HG02642 (cell line): ENCODE results near the gene YTHDC2.

ENCODE experiments used
- ATAC-seq: cut with Tn5 transposase; IDR thresholded peaks from one replicate; pipeline ENCODE4 v1.9.1; 2021; ENCODE audit warnings: mild to moderate bottlenecking; ENCODE audit not compliant: unreplicated experiment, poor library complexity

Gene YTHDC2

DNA sequence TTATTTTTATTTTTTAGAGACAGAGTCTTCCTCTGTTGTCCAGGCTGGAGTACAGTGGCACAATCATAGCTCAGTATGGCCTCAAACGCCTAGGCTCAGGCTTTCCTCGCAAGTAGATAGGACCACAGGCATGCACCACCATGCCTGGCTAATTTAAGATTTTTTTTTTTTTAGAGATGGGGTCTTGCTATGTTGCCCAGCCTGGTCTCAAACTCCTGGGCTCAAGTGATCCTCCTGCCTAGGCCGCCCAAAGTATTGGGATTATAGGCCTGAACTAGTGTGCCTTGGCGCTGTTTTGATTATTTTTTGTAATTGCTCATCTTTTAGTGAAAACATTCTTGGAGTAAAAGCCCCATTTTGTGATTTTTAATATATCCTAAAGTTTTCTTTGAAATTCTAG, 5.4 kb downstream of the YTHDC2 start:
- ATAC-seq: no peak

DNA sequence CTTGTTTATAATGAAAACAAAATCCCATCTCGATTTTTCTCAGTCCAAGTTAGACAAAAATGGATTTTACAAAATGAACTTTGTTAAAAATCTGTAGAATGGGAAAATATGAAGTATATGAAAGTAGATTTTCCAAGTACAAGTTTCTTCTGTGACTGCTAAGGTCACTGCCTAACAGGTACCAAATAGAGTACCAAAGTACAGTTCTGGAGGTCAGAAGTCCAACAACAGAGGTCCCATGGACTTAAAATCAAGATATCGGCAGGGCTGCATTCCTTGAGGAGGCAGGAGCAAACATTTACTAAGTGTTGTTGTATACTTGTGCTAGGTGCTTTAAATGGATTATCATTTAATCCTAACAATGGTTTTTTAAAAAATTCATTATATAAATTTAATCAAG, 5.9 kb downstream of the YTHDC2 start:
- ATAC-seq: no peak

DNA sequence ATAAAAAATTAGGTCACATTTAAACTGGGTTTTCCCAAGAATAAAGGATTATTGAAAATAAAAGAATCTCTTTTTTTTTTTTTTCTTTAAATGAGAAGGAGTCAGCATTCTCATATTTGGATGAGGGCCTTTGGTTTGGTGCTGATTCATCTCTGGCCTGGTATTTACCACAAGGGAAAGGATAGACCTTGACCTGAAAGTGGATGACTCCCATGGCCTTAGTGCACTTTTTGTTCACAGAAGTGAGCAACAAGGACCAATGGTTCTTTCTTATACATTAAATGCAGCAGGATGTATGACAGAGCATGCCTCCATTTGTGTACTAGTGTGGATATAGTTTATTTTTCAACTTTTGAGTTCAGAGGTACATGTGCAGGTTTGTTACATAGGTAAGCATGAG, 6.9 kb downstream of the YTHDC2 start:
- peak; percentile 68 for ATAC-seq

DNA sequence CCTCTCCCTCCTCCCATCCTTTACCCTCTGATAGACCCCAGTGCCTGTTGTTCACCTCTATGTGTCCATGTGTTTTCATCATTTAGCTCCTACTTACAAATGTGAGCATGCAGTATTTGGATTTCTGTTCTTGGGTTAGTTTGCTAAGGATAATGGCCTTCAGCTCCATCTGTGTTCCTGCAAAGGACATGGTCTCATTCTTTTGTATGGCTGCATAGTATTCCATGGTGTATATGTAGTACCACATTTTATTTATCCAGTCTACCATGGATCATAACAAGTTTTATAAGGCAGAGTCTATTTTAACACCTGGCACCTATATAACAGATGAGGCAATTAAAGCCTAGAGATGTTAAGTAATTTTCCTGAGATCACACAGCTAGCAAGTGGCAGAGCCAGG, 7.4 kb downstream of the YTHDC2 start:
- ATAC-seq: no peak

DNA sequence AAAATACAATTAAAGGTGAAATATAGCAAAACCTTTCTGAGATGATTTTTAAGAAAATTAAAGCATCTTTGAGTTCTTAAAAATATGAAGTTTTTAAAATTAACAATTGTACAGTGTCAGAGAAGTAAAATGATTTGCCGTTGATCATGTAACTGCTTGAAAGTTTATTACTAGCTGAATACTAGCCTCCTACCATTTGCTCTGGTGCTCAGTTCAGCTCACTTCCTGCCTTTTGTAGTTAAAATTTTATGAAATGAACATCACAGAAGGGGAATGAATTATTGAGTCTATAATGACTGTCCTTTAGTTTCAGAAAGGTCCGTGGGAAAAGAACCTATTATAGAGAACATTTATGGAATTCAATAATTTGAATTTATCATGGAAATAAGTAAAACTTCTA, 9.7 kb downstream of the YTHDC2 start:
- no peak for ATAC-seq

DNA sequence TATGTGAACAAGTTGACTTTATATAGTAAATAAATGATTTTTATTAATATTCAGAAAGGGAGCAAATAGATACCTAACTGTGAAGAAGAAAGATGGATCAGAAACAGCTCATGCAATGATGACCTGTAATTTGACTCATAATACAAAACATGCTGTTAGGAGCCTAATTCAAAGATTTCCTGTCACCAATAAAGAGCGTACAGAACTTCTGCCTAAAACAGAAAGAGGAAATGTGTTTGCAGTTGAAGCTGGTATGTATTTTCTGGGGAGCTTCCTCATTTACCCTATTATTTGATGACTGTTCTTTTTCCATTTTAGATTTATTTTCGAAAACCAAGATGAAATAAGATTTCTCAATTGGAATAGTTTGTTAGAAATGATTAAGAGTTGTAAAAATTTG, 11.4 kb downstream of the YTHDC2 start:
- ATAC-seq: peak; percentile 67

DNA sequence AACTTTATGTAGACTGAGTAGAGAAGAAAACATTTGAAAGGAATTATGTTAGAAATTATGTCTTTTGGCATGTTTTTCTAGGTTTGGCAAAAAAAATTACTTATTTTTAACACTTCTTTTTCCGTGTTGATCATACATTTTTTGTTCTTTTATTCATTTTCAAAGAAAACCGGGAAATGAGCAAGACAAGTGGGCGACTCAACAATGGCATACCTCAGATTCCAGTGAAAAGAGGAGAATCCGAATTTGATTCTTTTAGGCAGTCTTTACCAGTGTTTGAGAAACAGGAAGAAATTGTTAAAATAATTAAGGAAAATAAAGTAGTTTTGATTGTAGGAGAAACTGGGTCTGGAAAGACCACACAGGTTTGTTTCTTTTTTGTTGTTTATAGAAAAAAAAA, 12.9 kb downstream of the YTHDC2 start:
- ATAC-seq: no peak

DNA sequence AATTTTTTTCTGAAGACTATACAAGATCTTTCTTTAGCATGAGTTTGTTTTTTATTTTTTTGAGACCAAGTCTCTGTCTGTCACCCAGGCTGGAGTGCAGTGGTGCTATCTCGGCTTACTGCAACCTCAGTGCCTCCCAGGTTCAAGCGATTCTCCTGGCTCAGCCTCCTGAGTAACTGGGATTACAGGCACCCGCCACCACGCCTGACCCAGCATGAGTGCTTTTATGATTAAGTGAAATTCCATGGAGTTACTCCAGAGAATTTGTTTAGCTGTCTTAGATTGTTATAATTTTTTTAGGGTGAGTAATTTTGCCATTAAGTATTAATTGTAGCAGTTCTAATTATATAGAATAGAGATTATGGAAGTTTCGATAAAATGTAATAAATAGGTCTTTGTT, 14.3 kb downstream of the YTHDC2 start:
- ATAC-seq: no peak

DNA sequence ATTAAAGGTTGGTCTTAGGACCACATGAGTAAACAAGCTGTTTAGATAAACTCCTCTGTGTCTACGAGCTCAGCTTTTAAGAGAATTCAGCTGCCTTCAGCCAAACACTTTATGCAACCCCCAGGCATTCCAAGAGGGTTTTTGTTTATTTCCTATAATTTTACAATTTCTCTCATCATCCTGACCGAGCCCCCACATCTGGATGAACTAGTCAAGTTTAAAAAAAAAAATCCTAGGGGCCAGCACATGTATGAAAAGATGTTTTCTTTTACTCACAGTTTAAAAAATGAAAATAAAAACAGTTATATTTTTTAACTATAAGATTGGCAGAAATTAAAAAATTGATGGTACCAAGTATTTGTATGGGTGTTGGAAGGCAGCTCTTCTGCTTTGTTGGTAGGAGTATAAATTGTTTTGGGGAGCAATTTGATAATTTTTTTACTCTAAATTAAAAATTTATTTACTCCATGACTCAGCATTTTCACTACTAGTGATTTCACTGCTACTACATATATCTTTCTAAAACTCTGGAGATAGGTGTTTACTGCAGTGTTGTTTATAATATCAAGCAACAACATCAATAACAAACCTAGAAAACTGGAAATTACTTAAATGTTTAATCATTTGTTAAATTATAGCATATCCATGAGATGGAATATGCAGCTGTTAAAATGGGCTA, 18.1 kb downstream of the YTHDC2 start:
- ATAC-seq: no peak

DNA sequence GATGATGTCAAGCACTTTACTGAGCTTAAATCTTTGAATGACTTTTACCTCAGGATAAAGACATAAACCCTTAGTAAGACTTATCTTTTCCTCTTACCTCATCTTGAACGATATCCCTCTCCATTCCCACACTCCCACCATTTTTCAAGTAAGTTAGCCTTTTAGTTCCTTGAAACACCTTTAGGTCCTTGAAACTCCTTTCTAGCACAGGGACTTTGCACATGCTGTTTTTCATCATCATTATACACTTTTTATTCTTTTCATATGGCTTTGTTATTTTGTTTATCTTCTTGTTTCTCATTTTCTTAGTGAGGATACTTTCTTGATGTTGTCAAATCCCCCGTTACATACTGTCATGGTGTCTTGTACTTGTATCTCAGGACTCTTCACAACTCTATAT, 24.8 kb downstream of the YTHDC2 start:
- no peak for ATAC-seq

DNA sequence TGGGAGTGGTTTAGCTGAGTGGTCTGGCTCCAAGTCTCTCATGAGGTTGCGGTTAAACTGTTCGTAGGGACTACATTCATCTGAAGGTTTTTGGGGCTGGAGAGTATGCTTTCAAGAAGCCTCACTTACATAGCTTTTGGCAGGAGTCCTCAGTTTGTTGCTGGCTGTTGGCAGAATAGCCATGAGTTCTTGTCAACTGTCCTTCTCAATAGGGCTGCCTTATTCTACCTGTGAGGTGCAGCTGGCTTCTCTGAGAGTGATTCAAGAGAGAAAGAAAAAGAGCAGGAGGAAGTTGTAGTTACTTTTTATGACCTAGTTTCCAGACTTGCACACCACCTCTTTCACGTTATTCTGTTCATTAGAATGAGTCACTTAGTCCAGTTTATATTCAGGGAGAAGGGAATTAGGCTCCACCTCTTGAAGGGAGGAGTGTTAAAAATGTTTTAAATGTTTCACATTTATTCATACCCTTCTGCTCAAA, 33.2 kb downstream of the YTHDC2 start:
- no peak for ATAC-seq

DNA sequence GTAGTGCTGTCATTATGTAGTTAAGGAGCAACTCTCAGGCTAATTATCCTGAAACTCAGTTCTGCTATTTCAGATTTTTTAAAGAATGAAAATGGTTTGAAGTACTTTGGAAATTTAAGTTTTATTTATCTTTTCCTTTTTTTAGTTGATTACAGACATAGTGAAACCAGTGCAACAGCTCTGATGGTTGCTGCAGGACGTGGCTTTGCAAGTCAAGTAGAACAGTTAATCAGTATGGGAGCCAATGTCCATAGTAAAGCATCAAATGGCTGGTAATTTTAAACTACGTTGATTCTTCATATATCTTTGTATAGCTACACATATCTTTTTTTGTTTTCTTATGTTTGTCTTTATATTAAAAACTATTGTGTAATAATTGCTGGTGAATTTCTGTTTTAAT, 34.9 kb downstream of the YTHDC2 start:
- peak; percentile 75 for ATAC-seq

DNA sequence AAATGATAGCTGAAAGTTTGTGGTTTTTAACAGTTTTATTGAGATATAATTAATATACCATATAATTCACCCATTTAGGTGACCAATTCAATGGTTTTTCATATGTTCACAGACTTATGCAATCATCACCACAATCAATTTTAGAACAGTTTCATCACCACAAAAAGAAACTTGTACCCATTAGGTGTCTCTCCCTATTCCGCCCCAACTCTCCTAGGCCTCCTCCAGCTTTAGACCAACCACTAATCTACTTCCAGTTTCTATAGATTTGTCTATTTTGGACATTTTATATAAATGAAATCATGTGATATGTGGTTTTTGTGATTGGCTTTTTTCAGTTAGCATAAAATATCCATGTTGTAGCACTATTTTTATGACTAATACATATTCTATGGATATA, 38.6 kb downstream of the YTHDC2 start:
- no peak for ATAC-seq

DNA sequence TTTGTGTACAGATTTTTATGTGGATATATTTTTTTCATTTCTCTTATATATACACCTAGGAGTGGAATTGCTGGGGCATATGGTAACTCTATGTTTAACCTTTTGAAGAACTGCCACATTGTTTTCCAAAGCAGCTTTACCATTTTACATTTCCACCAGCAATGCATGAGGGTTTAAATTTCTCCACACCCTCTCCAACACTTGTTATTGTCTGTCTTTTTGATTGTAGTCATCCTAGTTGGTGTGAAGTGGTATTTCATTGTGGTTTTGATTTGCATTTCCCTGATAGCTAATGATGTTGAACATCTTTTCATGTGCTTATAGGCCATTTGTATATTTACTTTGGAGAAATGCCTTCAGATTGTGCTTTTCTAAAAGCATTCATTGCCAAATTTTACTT, 39.1 kb downstream of the YTHDC2 start:
- ATAC-seq: no peak

DNA sequence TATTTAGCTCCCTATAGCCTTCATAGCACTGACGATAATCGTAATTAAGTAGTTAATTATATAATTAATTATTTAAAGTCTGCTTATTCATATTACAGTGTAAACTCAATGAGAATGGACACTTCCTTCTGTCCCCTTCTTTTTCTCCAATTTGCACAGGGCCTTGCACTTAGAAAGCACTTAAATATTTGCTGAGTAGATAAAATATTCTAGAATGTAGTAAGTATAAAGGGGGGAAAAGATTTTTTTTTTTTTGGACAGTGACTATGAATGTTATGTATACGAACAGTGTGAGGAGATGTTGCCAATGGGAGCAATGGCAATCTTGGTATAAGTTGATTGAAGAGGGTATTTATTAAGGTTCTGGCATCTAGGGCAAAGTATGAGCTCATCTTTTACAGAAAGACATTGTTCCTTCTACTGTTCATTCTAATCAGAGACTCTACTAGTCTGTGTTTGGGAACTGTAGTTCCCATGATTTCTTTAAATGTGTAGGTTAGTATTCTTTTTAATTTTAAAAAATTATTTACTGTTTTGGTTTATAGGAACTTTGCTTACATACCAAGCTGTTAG, 49.4 kb downstream of the YTHDC2 start:
- ATAC-seq: no peak

DNA sequence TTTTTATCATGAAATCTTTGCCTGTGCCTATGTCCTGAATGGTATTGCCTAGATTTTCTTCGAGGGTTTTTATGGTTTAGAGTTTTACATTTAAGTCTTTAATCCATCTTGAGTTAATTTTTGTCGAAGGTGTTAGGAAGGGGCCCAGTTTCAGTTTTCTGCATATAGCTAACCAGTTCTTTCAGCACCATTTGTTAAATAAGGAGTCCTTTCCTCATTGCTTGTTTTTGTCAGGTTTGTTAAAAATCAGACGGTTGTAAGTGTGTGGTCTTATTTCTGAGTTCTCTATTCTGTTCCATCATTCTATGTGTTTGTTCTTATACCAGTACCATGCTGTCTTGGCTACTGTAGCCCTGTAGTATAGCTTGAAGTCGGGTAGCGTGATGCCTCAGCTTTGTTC, 55.9 kb downstream of the YTHDC2 start:
- no peak for ATAC-seq

DNA sequence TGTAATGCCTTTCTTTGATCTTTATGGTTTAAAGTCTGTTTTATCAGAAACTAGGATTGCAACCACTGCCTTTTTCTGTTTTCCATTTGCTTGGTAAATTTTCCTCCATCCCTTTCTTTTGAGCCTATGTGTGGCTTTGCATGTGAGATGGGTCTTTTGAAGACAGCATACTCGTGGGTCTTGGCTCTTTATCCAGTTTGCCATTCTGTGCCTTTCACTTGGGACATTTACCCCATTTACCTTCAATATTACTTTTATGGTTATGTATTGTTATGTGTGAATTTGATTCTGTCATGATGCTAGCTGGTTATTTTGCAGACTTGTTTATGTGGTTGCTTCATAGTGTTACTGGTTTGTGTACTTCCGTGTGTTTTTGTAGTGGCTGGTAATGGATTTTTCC, 59.2 kb downstream of the YTHDC2 start:
- no peak for ATAC-seq

DNA sequence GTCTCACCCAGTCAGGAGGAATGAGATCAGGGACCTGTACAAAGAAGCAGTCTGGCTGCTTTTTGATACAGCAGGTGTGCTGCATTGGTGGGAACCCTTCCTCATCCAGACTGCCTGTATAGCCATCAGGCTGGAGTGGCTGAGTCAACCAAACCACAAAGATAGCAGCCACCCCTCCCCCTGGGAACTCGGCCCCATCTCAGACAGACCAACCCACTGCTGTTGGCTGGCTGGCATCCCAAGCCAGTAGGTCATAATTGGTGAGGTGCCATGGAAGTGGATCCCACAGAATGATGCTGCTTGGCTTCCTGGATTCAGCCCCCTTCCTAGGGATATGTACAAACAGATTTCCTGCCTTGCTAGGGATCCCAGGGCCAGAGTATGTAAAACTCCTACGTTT, 60.9 kb downstream of the YTHDC2 start:
- no peak for ATAC-seq

DNA sequence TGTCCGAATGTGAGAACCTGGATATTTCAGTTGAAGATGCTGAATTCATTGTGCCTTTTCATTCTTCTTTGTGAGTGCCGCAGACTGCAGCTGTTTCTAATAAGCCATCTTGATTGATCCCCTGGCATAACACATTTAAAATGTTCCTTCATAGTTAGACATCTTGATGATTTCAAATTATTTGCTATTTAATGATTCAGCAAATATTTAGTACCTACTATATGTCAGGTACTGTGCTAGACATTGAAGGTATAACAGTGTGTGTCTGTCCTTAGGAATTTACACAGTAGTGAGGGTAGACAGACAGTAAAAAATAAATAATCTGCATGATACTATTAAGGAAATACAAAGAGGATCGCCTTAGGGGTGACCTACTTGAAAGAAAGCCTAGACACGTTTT, 61.6 kb downstream of the YTHDC2 start:
- ATAC-seq: no peak

DNA sequence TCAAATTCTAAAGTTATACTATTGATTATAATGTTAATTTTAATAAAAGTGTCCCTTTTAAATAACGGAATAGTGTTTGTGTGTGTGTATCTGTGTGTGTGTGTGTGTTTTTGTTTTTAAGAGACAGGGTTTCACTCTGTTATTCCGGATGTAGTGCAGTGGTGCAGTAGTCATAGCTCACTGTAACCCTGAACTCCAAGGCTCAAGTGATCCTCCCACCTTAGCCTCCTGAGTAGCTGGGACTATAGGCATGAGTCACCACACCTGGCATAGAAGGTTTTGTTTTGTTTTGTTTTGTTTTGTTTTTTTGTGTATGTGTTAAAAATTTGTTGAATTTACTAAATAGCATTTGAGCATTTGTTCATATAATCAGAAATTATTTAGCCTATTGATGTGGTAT, 64.6 kb downstream of the YTHDC2 start:
- no peak for ATAC-seq

DNA sequence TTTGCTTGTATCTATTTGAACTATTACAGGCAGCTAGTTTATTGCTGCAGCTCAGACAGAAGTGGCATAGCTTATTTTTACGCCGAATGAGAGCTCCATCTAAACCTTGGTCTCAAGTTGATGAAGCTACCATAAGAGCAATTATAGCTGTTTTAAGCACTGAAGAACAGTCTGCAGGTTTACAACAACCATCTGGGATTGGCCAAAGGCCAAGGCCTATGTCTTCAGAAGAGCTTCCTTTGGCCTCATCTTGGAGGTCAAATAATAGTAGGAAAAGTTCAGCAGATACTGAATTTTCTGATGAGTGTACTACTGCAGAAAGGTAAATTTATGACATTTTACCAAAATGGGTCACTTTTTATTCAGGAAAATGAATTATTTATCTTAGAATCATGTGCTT, 67.9 kb downstream of the YTHDC2 start:
- ATAC-seq: no peak

DNA sequence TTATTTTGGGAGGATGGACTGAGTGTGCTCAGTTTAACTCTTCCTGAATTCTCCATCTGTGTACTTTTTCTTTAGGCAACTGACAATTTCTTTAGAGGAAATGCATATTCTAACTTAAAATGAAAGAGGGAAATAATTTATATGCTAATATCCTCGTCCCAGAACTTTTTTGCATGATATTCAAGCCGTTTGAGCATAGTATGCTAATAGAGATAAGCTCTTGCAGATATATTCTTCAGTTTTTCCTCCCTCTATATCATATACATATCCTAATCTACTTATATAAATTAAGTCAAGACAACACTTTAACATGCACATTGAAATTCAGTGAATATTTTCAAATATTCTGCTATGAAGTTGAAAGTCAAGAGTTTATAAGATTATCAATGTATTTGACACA, 84.7 kb downstream of the YTHDC2 start:
- ATAC-seq: no peak
